ENCODE data around the gene NRXN3. TPM values are rescaled to one million over a fixed set of nuclear protein-coding genes. Genes with fewer than 3 reads are reported as not detected.

NRXN3 gene
- total and polyA plus RNA-seq, 8 donors, result 0.53 to 2.5 (median 1.5) TPM

GRCh38 chr14:78327426-78328221, 157.5 kb downstream of the NRXN3 start:
- intact Hi-C loops (cut with DNase I), result no loop called here
- TF ChIP-seq CTCF (IDR thresholded peaks at IDR 0.05), result no peak
- H3K9me3 ChIP-seq, result no peaks in the 10 kb centered on the region
- no peaks in the 10 kb centered on the region for H3K27me3 ChIP-seq
- no peaks in the 10 kb centered on the region for H3K36me3 ChIP-seq
- H3K27ac ChIP-seq, result no peak overlapping the region
- DNase-seq, result no peak
- no peak for ATAC-seq
- 64 to 72% methylated on average over 7 of the region's 7 CpGs for WGBS, 2 donors
- no peak overlapping the region for H3K4me3 ChIP-seq
- no peak for FAIRE-seq
- H3K4me1 ChIP-seq, result no peaks in the 10 kb centered on the region

- no peaks in the 10 kb centered on the region for H3K4me1 ChIP-seq
- FAIRE-seq, result no peak
- DNase-seq, result no peak
- no peaks in the 10 kb centered on the region for H3K27me3 ChIP-seq
- intact Hi-C loops (cut with DNase I), result no loop called here
- no peak overlapping the region for H3K4me3 ChIP-seq
- TF ChIP-seq CTCF (IDR thresholded peaks at IDR 0.05), result no peak
- H3K9me3 ChIP-seq, result no peaks in the 10 kb centered on the region
- no peak overlapping the region for H3K27ac ChIP-seq
- WGBS, 2 donors, result 91 to 92% methylated on average over 1 of the region's 1 CpG
- ATAC-seq, result no peak
- H3K36me3 ChIP-seq, result no peaks in the 10 kb centered on the region
Observed at GRCh38 chr14:78329371-78329770, 159.2 kb downstream of the NRXN3 start.

DNA sequence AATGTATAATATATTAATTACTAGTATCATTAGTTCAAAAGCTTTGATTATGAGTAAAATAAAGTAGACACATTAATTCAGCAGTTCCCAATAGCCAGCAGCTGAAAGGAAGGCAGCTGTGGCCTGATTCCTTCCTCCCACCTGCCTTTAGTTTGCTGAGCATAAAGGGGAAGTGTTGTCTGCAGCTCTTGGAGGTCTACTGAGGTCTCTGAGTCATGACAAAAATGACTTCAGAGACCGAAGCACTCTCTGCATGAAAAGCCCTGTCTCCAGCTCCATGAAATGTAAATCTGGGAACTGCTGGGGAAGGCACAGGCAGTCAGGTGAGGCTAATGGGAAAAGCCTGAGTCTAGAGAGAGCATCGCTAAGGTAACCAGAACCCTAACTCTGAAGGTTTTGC, 165.4 kb downstream of the NRXN3 start:
- Histone ChIP-seq H3K4me1 (no peaks in the 10 kb centered on the region), H3K9me3 (no peaks in the 10 kb centered on the region), H3K4me3 (no peak overlapping the region), H3K27me3 (no peaks in the 10 kb centered on the region), H3K36me3 (no peaks in the 10 kb centered on the region), H3K27ac (no peak overlapping the region)
- no peak for DNase-seq
- WGBS, 2 donors, result 51 to 80% methylated on average over 2 of the region's 2 CpGs
- ATAC-seq, result no peak
- no peak for FAIRE-seq
- TF ChIP-seq CTCF (IDR thresholded peaks at IDR 0.05), result no peak
- intact Hi-C loops (cut with DNase I), result no loop called here

GRCh38 chr14:78340250-78340649, 170.1 kb downstream of the NRXN3 start:
- Histone ChIP-seq H3K4me3 (no peak overlapping the region), H3K4me1 (no peaks in the 10 kb centered on the region), H3K27ac (no peak overlapping the region), H3K36me3 (no peaks in the 10 kb centered on the region), H3K27me3 (no peaks in the 10 kb centered on the region), H3K9me3 (no peaks in the 10 kb centered on the region)
- no peak for DNase-seq
- intact Hi-C loops (cut with DNase I), result no loop called here
- WGBS, 2 donors, result 76 to 88% methylated on average over 3 of the region's 3 CpGs
- no peak for TF ChIP-seq CTCF (IDR thresholded peaks at IDR 0.05)
- no peak for FAIRE-seq
- ATAC-seq, result no peak

GRCh38 chr14:78341827-78342389, 171.7 kb downstream of the NRXN3 start:
- TF ChIP-seq CTCF (IDR thresholded peaks at IDR 0.05), result no peak
- Histone ChIP-seq H3K4me1 (no peaks in the 10 kb centered on the region), H3K27me3 (no peaks in the 10 kb centered on the region), H3K27ac (no peak overlapping the region), H3K4me3 (no peak overlapping the region), H3K36me3 (no peaks in the 10 kb centered on the region), H3K9me3 (no peaks in the 10 kb centered on the region)
- DNase-seq (no peak), FAIRE-seq (no peak), ATAC-seq (peak in 3 of 4 donors; percentile 44 to 67 (median 63))
- intact Hi-C loops (cut with DNase I), result no loop called here
- 64% methylated on average over 3 of the region's 3 CpGs for WGBS, 2 donors

Measured in pancreas (tissue), 10 donors.